GM18520 (cell line): ENCODE results near the gene HYI.
"Not testable (repeated sequence)": the region's sequence is repeated elsewhere in the genome, so short reads cannot be mapped to it uniquely, and the experiment has no call there.

Source experiments
- ATAC-seq: cut with Tn5 transposase; IDR thresholded peaks from one replicate; pipeline ENCODE4 v1.9.1; 2021; ENCODE audit not compliant: unreplicated experiment

Gene HYI

GRCh38 chr1:43432171-43432860 lies 21.4 kb downstream of the HYI start:
- no peak for ATAC-seq

- no peak for ATAC-seq
Measured at GRCh38 chr1:43431676-43432075, 22.1 kb downstream of the HYI start.

GRCh38 chr1:43430831-43431230 lies 22.9 kb downstream of the HYI start:
- ATAC-seq, result no peak

- ATAC-seq, result no peak
Measured at GRCh38 chr1:43427941-43428340, 25.8 kb downstream of the HYI start.

- no peak for ATAC-seq
Measured at GRCh38 chr1:43427524-43427923, 26.2 kb downstream of the HYI start.

- ATAC-seq, result no peak
Measured at GRCh38 chr1:43426221-43426620, 27.5 kb downstream of the HYI start.

GRCh38 chr1:43425045-43425444 lies 28.7 kb downstream of the HYI start:
- ATAC-seq, result no peak

- no peak for ATAC-seq
Measured at GRCh38 chr1:43423672-43424550, 29.8 kb downstream of the HYI start.

GRCh38 chr1:43422995-43423671 lies 30.6 kb downstream of the HYI start:
- ATAC-seq, result no peak

- no peak for ATAC-seq
Measured at GRCh38 chr1:43421976-43422750, 31.6 kb downstream of the HYI start.

GRCh38 chr1:43421396-43421795 lies 32.3 kb downstream of the HYI start:
- no peak for ATAC-seq

GRCh38 chr1:43420874-43421273 lies 32.9 kb downstream of the HYI start:
- ATAC-seq, result no peak

GRCh38 chr1:43419627-43420425 lies 33.9 kb downstream of the HYI start:
- ATAC-seq, result no peak

- no peak for ATAC-seq
Measured at GRCh38 chr1:43418858-43419257, 34.9 kb downstream of the HYI start.

GRCh38 chr1:43415901-43416300 lies 37.8 kb downstream of the HYI start:
- ATAC-seq, result no peak

- no peak for ATAC-seq
Measured at GRCh38 chr1:43414634-43415223, 39.0 kb downstream of the HYI start.

- not testable (repeated sequence) for ATAC-seq
Measured at GRCh38 chr1:43413426-43413825, 40.3 kb downstream of the HYI start.

GRCh38 chr1:43410571-43410970 lies 43.2 kb downstream of the HYI start:
- ATAC-seq, result no peak

GRCh38 chr1:43405876-43406234 lies 47.9 kb downstream of the HYI start:
- ATAC-seq, result no peak
